A549 (cell line): Measurements from ENCODE around the gene DDI1.

Experiments used
- CTCF ChIP-seq: fragments of >200 bp; sonication (Bioruptor Twin); formaldehyde crosslinking; IDR thresholded peaks from 3 replicates; pipeline ENCODE4 v1.5.1; 2016
- EP300 ChIP-seq, 2 experiments: fragments of >200 bp; sonication (Bioruptor Twin); formaldehyde crosslinking; IDR thresholded peaks; 2 replicates in 1 of 2; 3 replicates in 1 of 2; pipeline ENCODE4 v1.6.1; 2016 to 2017
- HDAC2 ChIP-seq: fragments of 200-600 bp; sonication (generic); IDR thresholded peaks from 2 replicates; pipeline ENCODE4 v1.6.1; 2016
- MYC ChIP-seq: IDR thresholded peaks from 2 replicates; pipeline ENCODE4 v1.6.1; 2012; ENCODE audit warnings: mild to moderate bottlenecking, inconsistent platforms, low read length, improper control_type of control experiment, borderline replicate concordance
- POLR2A ChIP-seq: IDR thresholded peaks from 2 replicates; pipeline ENCODE4 v1.6.1; 2012; ENCODE audit warnings: mild to moderate bottlenecking, low read length
- SMC3 ChIP-seq: fragments of >200 bp; sonication (Bioruptor Twin); formaldehyde crosslinking; IDR thresholded peaks from 3 replicates; pipeline ENCODE4 v1.6.1; 2018; ENCODE audit warnings: inconsistent platforms
- ZNF302 ChIP-seq: fragments of 250-450 bp; sonication (Bioruptor Pico); IDR thresholded peaks from 2 replicates; pipeline ENCODE4 v1.9.0; 2021; ENCODE audit warnings: inconsistent platforms, mild to moderate bottlenecking, moderate library complexity

DNA sequence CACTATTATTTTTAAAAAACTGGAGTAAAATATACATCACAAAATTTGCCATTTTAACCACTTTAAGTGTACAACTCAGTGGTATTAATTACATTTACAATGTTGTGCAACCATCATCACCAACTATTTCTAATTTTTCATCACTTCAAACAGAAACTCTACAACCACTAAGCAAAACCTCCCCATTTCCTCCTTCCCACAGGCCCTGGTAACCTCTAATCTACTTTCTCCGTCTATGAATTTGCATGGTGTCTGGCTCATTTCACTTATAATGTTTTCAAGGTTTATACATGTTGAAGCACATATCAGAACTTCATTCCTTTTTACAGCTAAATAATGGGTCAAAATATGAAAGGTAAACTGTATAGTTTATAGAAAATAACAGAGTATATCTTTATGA, 24.4 kb downstream of the DDI1 start:
- TF ChIP-seq ZNF302 (CRISPR knock-in tag) (no peak), POLR2A (no peak), HDAC2 (no peak), CTCF (no peak), SMC3 (no peak), MYC (no peak), EP300 (IDR thresholded peaks at IDR 0.05) (no peak)
